ENCODE measurements around the gene SULT1E1. TPM values are rescaled to one million over a fixed set of nuclear protein-coding genes. Genes with fewer than 3 reads are reported as not detected.
"Not testable (repeated sequence)": the region's sequence is repeated elsewhere in the genome, so short reads cannot be mapped to it uniquely, and the experiment has no call there.

Gene SULT1E1
- total and polyA plus RNA-seq, 10 of the 15 experiments (the other 5 are each of a cell fraction or from before 2014, with no cell fraction given), result not detected

GRCh38 chr4:69828828-69829227 lies 31.1 kb downstream of the SULT1E1 start:
- POLR2A ChIA-PET, result no interaction called here
- ATAC-seq, result no peak
- Histone ChIP-seq H3K36me3 (ENCODE audit: control insufficient read depth in 2 of 2, insufficient read depth in 2 of 2, low read length in 1 of 2) (no peaks in the 10 kb centered on the region), H3K27me3 (replicated peaks in 1 of 2; ENCODE audit: control insufficient read depth in 2 of 2, insufficient read depth in 2 of 2, low read length in 1 of 2) (no peaks in the 10 kb centered on the region), H3K4me2 (ENCODE audit: control insufficient read depth, insufficient read depth) (no peak overlapping the region), H3K4me1 (ENCODE audit: control insufficient read depth, insufficient read depth, low read length) (peaks cover 19% of the 10 kb centered on the region), H3K9me3 (replicated peaks; ENCODE audit: control insufficient read depth, insufficient read depth, low read length) (no peaks in the 10 kb centered on the region; the same call in 2 of the 3 replicates), H4K20me1 (ENCODE audit: control insufficient read depth, insufficient read depth) (no peaks in the 10 kb centered on the region), H3K4me3 (no peak overlapping the region), H3K27ac (ENCODE audit: control insufficient read depth, insufficient read depth) (no peak overlapping the region), H3K9ac (ENCODE audit: control insufficient read depth, insufficient read depth, low read length) (no peak overlapping the region), H2AFZ (ENCODE audit: control insufficient read depth, low read depth, low read length) (no peak overlapping the region), H3K79me2 (ENCODE audit: control insufficient read depth, insufficient read depth, low read length) (no peaks in the 10 kb centered on the region)
- DNase-seq (ENCODE audit: low read depth, low spot score), result no peak
- intact Hi-C loops (cut with micrococcal nuclease; ENCODE audit: unreplicated experiment) (no loop called here), in situ Hi-C loops (cut with MboI) (loop anchor here (25.0 kb wide), 1 partner anchor 1192 kb away; no protein-coding TSS in a partner anchor)
- no peak for FAIRE-seq
- WGBS (ENCODE audit: insufficient coverage, insufficient replicate concordance, low lambda C conversion rate, missing lambda C conversion rate), result 47% methylated on average over 3 of the region's 3 CpGs
- CTCF ChIA-PET, result no interaction called here
- TF ChIP-seq NBN (IDR thresholded peaks at IDR 0.05) (no peak), TCF12 (IDR thresholded peaks at IDR 0.05; ENCODE audit: low read depth, low read length) (no peak), RUNX3 (IDR thresholded peaks at IDR 0.05; ENCODE audit: low read length) (no peak), SRF (IDR thresholded peaks at IDR 0.05; ENCODE audit: low read depth in 2 of 2, low read length in 2 of 2) (no peak)
- RAD21 ChIA-PET (ENCODE audit: unreplicated experiment), result interaction anchor here (2.0 kb wide), 1 partner anchor 52 kb away, joined by 4 read pairs; no protein-coding TSS in a partner anchor
- SMC1A ChIA-PET (ENCODE audit: uncharacterized antibody, unreplicated experiment), result no interaction called here
- no TSS peak for BruUV-seq (replicated peaks)

GRCh38 chr4:69825056-69825455 lies 34.9 kb downstream of the SULT1E1 start:
- 24% methylated on average over 8 of the region's 8 CpGs for WGBS (ENCODE audit: insufficient coverage, insufficient replicate concordance, low lambda C conversion rate, missing lambda C conversion rate)
- H3K4me1 ChIP-seq (ENCODE audit: control insufficient read depth, insufficient read depth, low read length); H3K9ac ChIP-seq (ENCODE audit: control insufficient read depth, insufficient read depth, low read length); H3K27ac ChIP-seq (ENCODE audit: control insufficient read depth, insufficient read depth); H3K36me3 ChIP-seq (ENCODE audit: control insufficient read depth in 2 of 2, insufficient read depth in 2 of 2, low read length in 1 of 2); DNase-seq (ENCODE audit: low read depth, low spot score); ATAC-seq; POLR2A ChIA-PET; FAIRE-seq; H3K4me3 ChIP-seq; H3K4me2 ChIP-seq (ENCODE audit: control insufficient read depth, insufficient read depth); H4K20me1 ChIP-seq (ENCODE audit: control insufficient read depth, insufficient read depth); H3K9me3 ChIP-seq (replicated peaks; ENCODE audit: control insufficient read depth, insufficient read depth, low read length); H3K27me3 ChIP-seq (replicated peaks in 1 of 2; ENCODE audit: control insufficient read depth in 2 of 2, insufficient read depth in 2 of 2, low read length in 1 of 2); intact Hi-C loops (cut with micrococcal nuclease; ENCODE audit: unreplicated experiment); H2AFZ ChIP-seq (ENCODE audit: control insufficient read depth, low read depth, low read length); BruUV-seq (replicated peaks); H3K79me2 ChIP-seq (ENCODE audit: control insufficient read depth, insufficient read depth, low read length); RAD21 ChIA-PET (ENCODE audit: unreplicated experiment): not testable (repeated sequence)
- ChIA-PET CTCF (interaction anchor here (2.0 to 2.5 kb wide), 2 partner anchors 8 to 16 kb away, joined by 6 to 15 read pairs; no protein-coding TSS in a partner anchor), SMC1A (ENCODE audit: uncharacterized antibody, unreplicated experiment) (interaction anchor here (1.6 to 3.8 kb wide), 3 partner anchors 8 to 135 kb away, joined by 5 to 21 read pairs (median 5); no protein-coding TSS in a partner anchor)
- in situ Hi-C loops (cut with MboI), result loop anchor here (25.0 kb wide), 1 partner anchor 1188 kb away; no protein-coding TSS in a partner anchor

Measured in GM12878 (cell line).